A549 (cell line): Measurements from ENCODE around the gene PKN1. TPM values are rescaled to one million over a fixed set of nuclear protein-coding genes. Genes with fewer than 3 reads are reported as not detected.
"Not testable (repeated sequence)": the region's sequence is repeated elsewhere in the genome, so short reads cannot be mapped to it uniquely, and the experiment has no call there.

Source experiments
- ATAC-seq, 2 experiments: fragments of 200-7000 bp in 1 of 2; fragments of >200 bp in 1 of 2; cut with Nextera tagmentation in 1 of 2; cut with Tn5 transposase in 1 of 2; 3 replicates each; pipeline versions ENCODE4 v1.8.0 to v1.9.1; 2018 to 2020; ENCODE audit warnings: mild to moderate bottlenecking in 1 of 2, moderate library complexity in 1 of 2
- CTCF ChIA-PET: fragments of 300-600 bp; sonication (Branson Sonifier 250); formaldehyde crosslinking; extraction: SDS; loops from one replicate; lab custom pipeline; 2021; ENCODE audit warnings: antibody characterized with exemption, inconsistent platforms; lab: Yijun Ruan, JAX
- POLR2A ChIA-PET: fragments of 350-600 bp; formaldehyde crosslinking; extraction: SDS; loops from one replicate; lab custom pipeline; 2021; ENCODE audit warnings: antibody characterized with exemption, inconsistent platforms; lab: Yijun Ruan, JAX
- DNase-seq, 2 experiments: peaks; one replicate each; pipeline versions ENCODE4 v3.0.0 to v3.0.0-alpha.2; 2011 to 2016; ENCODE audit warnings: low read depth in 1 of 2, low spot score in 1 of 2
- FAIRE-seq: peaks from 2 replicates; lab custom pipeline; 2011; peaks lifted over from hg19 to GRCh38; lab: Jason Lieb, UNC
- H3K27ac ChIP-seq, 2 experiments: fragments of >200 bp; sonication (Bioruptor Twin); formaldehyde crosslinking; 3 replicates each; pipeline ENCODE4 v1.5.1; 2016 to 2017
- H3K4me1 ChIP-seq: fragments of >200 bp; sonication (Bioruptor Twin); formaldehyde crosslinking; 3 replicates; pipeline ENCODE4 v1.6.1; 2016
- H3K4me2 ChIP-seq: fragments of >200 bp; sonication (Bioruptor Twin); formaldehyde crosslinking; 3 replicates; pipeline ENCODE4 v1.6.1; 2016
- H3K4me3 ChIP-seq: fragments of >200 bp; sonication (Bioruptor Twin); formaldehyde crosslinking; 3 replicates; pipeline ENCODE4 v1.5.1; 2016
- H3K9me3 ChIP-seq: fragments of >200 bp; sonication (Bioruptor Twin); formaldehyde crosslinking; 3 replicates; pipeline ENCODE4 v1.6.1; 2016
- ATOH8 ChIP-seq: fragments of 250-450 bp; sonication (Bioruptor Pico); IDR thresholded peaks from 2 replicates; pipeline ENCODE4 v1.5.0; 2020; ENCODE audit warnings: low read depth, mild to moderate bottlenecking, moderate library complexity
- CBX8 ChIP-seq: fragments of 200-600 bp; sonication (generic); IDR thresholded peaks from 2 replicates; pipeline ENCODE4 v1.6.1; 2016
- CEBPB ChIP-seq, 2 experiments: fragments of >200 bp in 1 of 2; sonication (Bioruptor Twin) in 1 of 2; formaldehyde crosslinking in 1 of 2; IDR thresholded peaks; 2 replicates each; pipeline ENCODE4 v1.6.1; 2012 to 2016
- ESRRA ChIP-seq: fragments of 150-350 bp; IDR thresholded peaks from 2 replicates; pipeline ENCODE4 v1.6.1; 2014; ENCODE audit warnings: mild to moderate bottlenecking, low read length, borderline replicate concordance
- GATA3 ChIP-seq: IDR thresholded peaks from 2 replicates; pipeline ENCODE4 v1.6.1; 2012; ENCODE audit warnings: borderline replicate concordance
- HMGXB4 ChIP-seq: fragments of 250-450 bp; sonication (Bioruptor Pico); IDR thresholded peaks from 2 replicates; pipeline ENCODE4 v1.5.0; 2021; ENCODE audit warnings: mild to moderate bottlenecking, moderate library complexity, borderline replicate concordance
- MAFK ChIP-seq: fragments of 450-650 bp; IDR thresholded peaks from 2 replicates; pipeline ENCODE4 v1.6.1; 2014; ENCODE audit not compliant: partially characterized antibody
- MYC ChIP-seq: IDR thresholded peaks from 2 replicates; pipeline ENCODE4 v1.6.1; 2012; ENCODE audit warnings: mild to moderate bottlenecking, inconsistent platforms, low read length, improper control_type of control experiment, borderline replicate concordance
- POLR2A ChIP-seq: IDR thresholded peaks from 2 replicates; pipeline ENCODE4 v1.6.1; 2012; ENCODE audit warnings: mild to moderate bottlenecking, low read length
- POLR2AphosphoS2 ChIP-seq: conservative IDR thresholded peaks from 2 replicates; pipeline ENCODE4 v1.6.1; 2012; ENCODE audit warnings: low read length, improper control_type of control experiment, inconsistent platforms
- RCOR1 ChIP-seq: fragments of 150-350 bp; IDR thresholded peaks from 2 replicates; pipeline ENCODE4 v1.6.1; 2014; ENCODE audit warnings: antibody characterized with exemption, low read length, low read depth
- REST ChIP-seq: fragments of 200-600 bp; sonication (generic); IDR thresholded peaks from 2 replicates; pipeline ENCODE4 v1.6.1; 2016; ENCODE audit warnings: antibody characterized with exemption, mild to moderate bottlenecking, moderate library complexity
- RFX5 ChIP-seq: fragments of 450-650 bp; IDR thresholded peaks from 2 replicates; pipeline ENCODE4 v1.7.1; 2014; ENCODE audit warnings: antibody characterized with exemption, mild to moderate bottlenecking, moderate library complexity
- ZNF302 ChIP-seq: fragments of 250-450 bp; sonication (Bioruptor Pico); IDR thresholded peaks from 2 replicates; pipeline ENCODE4 v1.9.0; 2021; ENCODE audit warnings: inconsistent platforms, mild to moderate bottlenecking, moderate library complexity
- WGBS: methylation state at CpG from one replicate; pipeline ENCODE4 v1.1.6; 2017; ENCODE audit errors: missing lambda C conversion rate; 5-methylcytosine and 5-hydroxymethylcytosine counted together
- polyA plus RNA-seq, 4 experiments: library from polyadenylated mRNA; depleted of rRNA in 3 of 4; stranded (reverse); fragments of >200 nt; fragmentation: RNase III in 1 of 4; extraction: RNeasy Plus Mini Kit Qiagen cat#74134 plus additional on column Dnase treatment in 1 of 4; gene quantifications; 2 replicates in 3 of 4; 3 replicates in 1 of 4; pipeline ENCODE4 v1.2.3, GENCODE V29; 2011 to 2017

PKN1 gene
- polyA plus RNA-seq, 2 of the 4 experiments (the other 2 are of a cell fraction), result 33.4 to 37.3 TPM

- WGBS, result 89% methylated on average over 5 of the region's 5 CpGs
- TF ChIP-seq RFX5 (no peak), HMGXB4 (CRISPR knock-in tag) (no peak), MAFK (no peak), CBX8 (no peak), RCOR1 (no peak), ESRRA (no peak), POLR2AphosphoS2 (no peak), CEBPB (IDR thresholded peaks at IDR 0.05) (no peak), MYC (no peak), GATA3 (no peak)
- H3K4me3 ChIP-seq, result no peak overlapping the region
- DNase-seq, result no peak
- POLR2A ChIA-PET, result no interaction called here
- ATAC-seq, result no peak
- no peak overlapping the region for H3K27ac ChIP-seq
- CTCF ChIA-PET, result interaction anchor here (0.6 to 1.4 kb wide), 3 partner anchors 12 to 25 kb away, joined by 3 to 5 read pairs (median 5); no protein-coding TSS in a partner anchor
- no peaks in the 10 kb centered on the region for H3K9me3 ChIP-seq
- no peaks in the 10 kb centered on the region for H3K4me1 ChIP-seq
- H3K4me2 ChIP-seq, result no peak overlapping the region
- FAIRE-seq, result no peak
Observed at GRCh38 chr19:14459703-14460102, 26.6 kb downstream of the PKN1 start.

GRCh38 chr19:14460935-14461334 lies 27.8 kb downstream of the PKN1 start:
- TF ChIP-seq ATOH8 (CRISPR knock-in tag), result no peak
- TF ChIP-seq POLR2A, result no peak
- TF ChIP-seq REST, result no peak
- no peak for TF ChIP-seq ZNF302 (CRISPR knock-in tag)
- POLR2A ChIA-PET, result no interaction called here
- Histone ChIP-seq H3K4me2 (no peak overlapping the region), H3K27ac (no peak overlapping the region), H3K4me1 (no peaks in the 10 kb centered on the region), H3K9me3 (no peaks in the 10 kb centered on the region), H3K4me3 (no peak overlapping the region)
- 91% methylated on average over 2 of the region's 2 CpGs for WGBS
- no peak for ATAC-seq
- no peak for DNase-seq
- FAIRE-seq, result no peak
- CTCF ChIA-PET, result interaction anchor here (1.7 kb wide), 1 partner anchor 12 kb away, joined by 4 read pairs; no protein-coding TSS in a partner anchor

- H3K4me2 ChIP-seq, FAIRE-seq, POLR2A ChIA-PET, H3K27ac ChIP-seq, ATAC-seq, DNase-seq, H3K9me3 ChIP-seq, H3K4me1 ChIP-seq, H3K4me3 ChIP-seq: not testable (repeated sequence)
- CTCF ChIA-PET, result interaction anchor here (0.9 to 1.7 kb wide), 2 partner anchors 10 to 326 kb away, joined by 3 to 4 read pairs; partner anchors contain the start of gene ASF1B
- WGBS, result 98% methylated on average over 7 of the region's 7 CpGs
Observed at GRCh38 chr19:14462401-14462800, 29.3 kb downstream of the PKN1 start.
